Activated T-cell treated with anti-CD3 and anti-CD28 coated beads, Interleukin-2, amount 50 U/mL, for 24 hours (primary cell): ENCODE results near the gene KRTAP5-11.
"Not testable (repeated sequence)": the region's sequence is repeated elsewhere in the genome, so short reads cannot be mapped to it uniquely, and the experiment has no call there.

Experiments used
- DNase-seq: peaks from one replicate; pipeline ENCODE4 v3.0.0-alpha.2; 2020
- H3K27ac Mint-ChIP-seq: 2 replicates; pipeline ENCODE4 v1.8.0; 2020; ENCODE audit warnings: mild to moderate bottlenecking, mixed read lengths
- H3K27me3 Mint-ChIP-seq: 2 replicates; pipeline ENCODE4 v1.8.0; 2020; ENCODE audit warnings: mixed read lengths
- H3K36me3 Mint-ChIP-seq: 2 replicates; pipeline ENCODE4 v1.8.0; 2020; ENCODE audit warnings: low read depth, mixed read lengths
- H3K4me1 Mint-ChIP-seq: 2 replicates; pipeline ENCODE4 v1.8.0; 2020; ENCODE audit warnings: low read depth, mixed read lengths
- H3K4me3 Mint-ChIP-seq: 2 replicates; pipeline ENCODE4 v1.8.0; 2020; ENCODE audit warnings: mild to moderate bottlenecking, moderate library complexity, mixed read lengths
- H3K9me3 Mint-ChIP-seq: 2 replicates; pipeline ENCODE4 v1.8.0; 2020; ENCODE audit warnings: mixed read lengths

Gene KRTAP5-11, protein sequence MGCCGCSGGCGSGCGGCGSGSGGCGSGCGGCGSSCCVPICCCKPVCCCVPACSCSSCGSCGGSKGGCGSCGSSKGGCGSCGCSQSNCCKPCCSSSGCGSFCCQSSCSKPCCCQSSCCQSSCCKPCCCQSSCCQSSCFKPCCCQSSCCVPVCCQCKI

DNA sequence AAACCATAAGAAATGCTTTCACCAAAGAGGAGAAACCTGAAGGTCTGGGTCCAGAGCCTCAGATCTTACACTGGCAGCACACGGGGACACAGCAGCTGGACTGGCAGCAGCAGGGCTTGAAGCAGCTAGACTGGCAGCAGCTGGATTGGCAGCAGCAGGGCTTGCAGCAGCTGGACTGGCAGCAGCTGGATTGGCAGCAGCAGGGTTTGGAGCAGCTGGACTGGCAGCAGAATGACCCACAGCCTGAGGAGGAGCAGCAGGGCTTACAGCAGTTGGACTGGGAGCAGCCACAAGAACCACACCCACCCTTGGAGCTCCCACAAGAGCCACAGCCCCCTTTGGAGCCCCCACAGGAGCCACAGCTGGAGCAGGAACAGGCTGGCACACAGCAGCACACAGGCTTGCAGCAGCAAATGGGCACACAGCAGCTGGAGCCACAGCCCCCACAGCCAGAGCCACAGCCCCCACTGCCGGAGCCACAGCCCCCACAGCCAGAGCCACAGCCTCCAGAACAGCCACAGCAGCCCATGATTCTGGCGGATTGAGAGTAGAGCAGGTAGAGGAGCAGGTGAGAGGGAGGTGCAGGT is at the start of gene KRTAP5-11:
Gene KRTAP5-11 (minus strand): TSS at position 567 of the 587 bp plus-strand sequence. CDS start 38 bp downstream, at position 529.
- DNase-seq, result no peak
- no peaks in the 10 kb centered on the region for H3K36me3 Mint-ChIP-seq
- H3K27ac Mint-ChIP-seq, result no peak within 1 kb of the TSS
- peaks cover 6% of the 10 kb centered on the region for H3K4me1 Mint-ChIP-seq
- no peaks in the 10 kb centered on the region for H3K9me3 Mint-ChIP-seq
- H3K27me3 Mint-ChIP-seq, result peaks cover 44% of the 10 kb centered on the region
- H3K4me3 Mint-ChIP-seq, result no peak within 1 kb of the TSS

DNA sequence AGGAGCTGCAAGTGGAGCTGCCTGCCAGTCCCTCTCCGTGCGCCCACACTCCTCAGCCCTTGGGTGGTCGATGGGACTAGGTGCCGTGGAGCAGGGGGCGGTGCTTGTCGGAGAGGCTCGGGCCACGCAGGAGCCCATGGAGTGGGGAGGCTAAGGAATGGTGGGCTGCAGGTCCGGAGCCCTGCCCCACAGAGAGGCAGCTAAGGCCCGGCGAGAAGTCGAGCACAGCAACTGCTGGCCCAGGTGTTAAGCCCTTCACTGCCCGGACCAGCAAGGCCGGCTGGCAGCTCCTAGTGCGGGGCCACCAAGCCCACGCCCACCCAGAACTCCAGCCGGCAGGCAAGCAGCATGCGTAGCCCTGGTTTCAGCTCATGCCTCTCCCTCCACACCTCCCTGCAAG is 48.9 kb upstream of the KRTAP5-11 start:
- not testable (repeated sequence) for DNase-seq, H3K9me3 Mint-ChIP-seq, H3K4me1 Mint-ChIP-seq, H3K4me3 Mint-ChIP-seq, H3K27ac Mint-ChIP-seq, H3K36me3 Mint-ChIP-seq
- H3K27me3 Mint-ChIP-seq, result peaks cover 28% of the 10 kb centered on the region

DNA sequence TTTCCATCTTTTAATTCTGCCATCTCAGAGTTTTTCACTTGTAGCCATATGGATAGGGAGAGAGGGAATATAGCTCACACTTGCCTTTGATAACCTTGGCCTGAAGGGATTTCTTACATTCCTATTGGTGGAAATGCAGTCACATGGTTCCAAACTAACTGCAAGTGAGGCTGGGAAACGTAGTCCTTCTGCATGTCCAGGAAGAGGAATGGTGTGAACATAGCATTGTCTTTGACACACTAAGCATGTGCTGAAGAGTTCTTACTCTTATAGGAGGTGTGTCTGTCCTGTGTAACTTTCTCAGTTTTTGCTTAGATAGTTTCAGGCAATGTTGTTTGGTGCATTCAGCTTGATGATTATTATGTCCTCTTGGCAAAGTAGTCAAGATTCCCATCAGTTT is 47.4 kb upstream of the KRTAP5-11 start:
- peaks cover 18% of the 10 kb centered on the region for H3K27me3 Mint-ChIP-seq
- not testable (repeated sequence) for DNase-seq, H3K4me3 Mint-ChIP-seq, H3K4me1 Mint-ChIP-seq, H3K27ac Mint-ChIP-seq, H3K36me3 Mint-ChIP-seq, H3K9me3 Mint-ChIP-seq

DNA sequence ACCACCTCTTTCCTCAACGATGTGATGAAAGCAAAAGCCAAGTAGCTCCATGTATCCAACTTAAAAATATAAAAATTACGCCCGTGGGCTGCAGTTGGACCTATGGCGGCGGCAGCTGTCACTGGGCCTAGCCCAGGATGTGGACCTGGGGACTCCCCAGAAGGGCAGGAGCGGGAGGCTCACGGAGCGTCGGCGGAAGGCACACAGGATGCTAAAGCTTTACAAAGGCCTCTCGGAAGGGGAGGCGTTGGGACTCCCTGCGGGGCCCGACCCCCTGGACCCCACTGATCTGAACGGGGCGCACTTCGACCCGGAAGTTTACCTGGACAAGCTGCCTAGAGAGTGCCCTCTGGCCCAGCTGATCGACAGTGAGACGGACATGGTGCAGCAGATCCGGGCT is 46.3 kb upstream of the KRTAP5-11 start:
- DNase-seq, H3K36me3 Mint-ChIP-seq, H3K4me3 Mint-ChIP-seq, H3K27ac Mint-ChIP-seq, H3K4me1 Mint-ChIP-seq, H3K9me3 Mint-ChIP-seq: not testable (repeated sequence)
- peaks cover 20% of the 10 kb centered on the region for H3K27me3 Mint-ChIP-seq

DNA sequence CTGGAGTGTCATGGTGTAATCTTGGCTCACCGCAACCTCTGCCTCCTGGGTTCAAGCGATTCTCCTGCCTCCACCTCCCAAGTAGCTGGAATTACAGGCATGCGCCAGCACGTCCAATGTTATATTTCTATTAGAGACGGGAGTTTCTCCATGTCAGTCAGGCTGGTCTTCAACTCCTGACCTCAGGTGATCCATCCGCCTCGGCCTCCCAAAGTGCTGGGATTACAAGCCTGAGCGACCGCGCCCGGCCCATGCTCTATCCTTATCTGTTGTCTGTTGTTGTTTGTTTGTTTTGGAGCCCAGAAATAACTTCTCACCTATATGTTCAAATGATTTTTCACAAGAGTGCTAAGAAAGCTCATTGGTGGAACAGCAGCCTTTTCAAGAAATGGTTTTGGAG is 40.6 kb upstream of the KRTAP5-11 start:
- H3K4me3 Mint-ChIP-seq, H3K4me1 Mint-ChIP-seq, DNase-seq, H3K27ac Mint-ChIP-seq, H3K36me3 Mint-ChIP-seq, H3K9me3 Mint-ChIP-seq: not testable (repeated sequence)
- H3K27me3 Mint-ChIP-seq, result peaks cover 25% of the 10 kb centered on the region

DNA sequence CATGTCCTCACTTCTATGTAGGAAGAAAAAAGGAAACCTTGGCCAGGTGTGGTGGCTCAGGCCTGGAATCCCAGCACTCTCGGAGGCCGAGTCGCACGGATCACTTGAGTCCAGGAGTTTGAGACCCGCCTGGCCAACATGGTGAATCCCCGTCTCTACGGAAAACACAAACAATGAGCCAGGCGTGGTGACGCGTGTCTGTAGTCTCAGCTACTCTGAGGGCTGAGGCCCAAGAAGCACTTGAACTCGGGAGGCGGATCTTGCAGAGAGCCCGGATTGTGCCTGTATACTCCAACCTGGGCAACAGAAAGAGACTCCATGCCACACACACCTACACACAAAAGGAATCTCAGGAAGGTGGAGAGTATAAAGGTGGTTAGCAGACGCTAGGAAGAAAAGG is 39.9 kb upstream of the KRTAP5-11 start:
- not testable (repeated sequence) for H3K9me3 Mint-ChIP-seq, H3K4me3 Mint-ChIP-seq, DNase-seq, H3K36me3 Mint-ChIP-seq, H3K27ac Mint-ChIP-seq, H3K4me1 Mint-ChIP-seq
- peaks cover 23% of the 10 kb centered on the region for H3K27me3 Mint-ChIP-seq

DNA sequence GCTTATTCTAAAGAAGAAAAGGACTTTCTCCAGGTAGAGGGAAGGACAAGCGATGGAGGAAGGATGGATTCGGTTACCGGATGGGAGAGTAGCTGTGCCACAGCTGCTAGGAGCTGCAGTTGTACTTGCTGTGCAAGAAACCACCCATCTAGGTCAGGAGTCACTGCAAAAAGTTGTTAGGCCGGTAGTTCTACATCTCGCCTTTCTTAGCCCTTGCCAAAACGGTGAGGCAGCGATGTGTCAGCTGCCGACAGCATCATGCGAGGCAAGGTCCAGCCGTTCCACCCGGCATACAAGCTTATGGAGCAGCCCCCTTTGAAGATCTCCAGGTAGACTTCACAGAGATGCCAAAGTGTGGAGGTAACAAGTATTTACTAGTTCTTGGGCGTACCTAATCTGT is 32.3 kb upstream of the KRTAP5-11 start:
- H3K36me3 Mint-ChIP-seq, DNase-seq, H3K4me1 Mint-ChIP-seq, H3K4me3 Mint-ChIP-seq, H3K9me3 Mint-ChIP-seq, H3K27ac Mint-ChIP-seq: not testable (repeated sequence)
- peaks cover 26% of the 10 kb centered on the region for H3K27me3 Mint-ChIP-seq

DNA sequence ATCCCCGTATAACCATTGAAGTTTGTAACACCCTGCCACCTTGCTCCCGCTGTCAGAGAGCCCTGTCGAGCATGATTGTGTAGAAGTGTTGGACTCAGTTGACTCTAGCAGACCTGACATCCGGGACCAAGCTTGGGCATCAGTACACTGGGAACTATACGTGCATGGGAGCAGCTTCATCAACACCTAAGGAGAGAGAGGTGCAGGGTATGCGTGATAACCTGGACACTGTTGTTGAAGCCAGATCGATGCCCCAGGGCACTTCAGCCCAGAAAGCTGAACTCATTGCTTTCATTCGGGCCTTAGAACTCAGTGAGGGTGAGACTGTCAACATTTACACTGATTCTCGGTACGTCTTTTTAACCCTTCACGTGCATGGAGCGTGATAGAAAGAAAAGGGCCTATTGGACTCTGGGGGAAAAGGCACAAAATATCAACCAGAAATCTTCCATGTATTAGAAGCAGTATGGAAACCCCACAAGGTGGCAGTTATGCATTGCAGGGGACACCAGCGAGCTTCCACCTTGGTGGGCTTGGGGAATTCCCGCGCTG is 31.8 kb upstream of the KRTAP5-11 start:
- not testable (repeated sequence) for DNase-seq, H3K4me3 Mint-ChIP-seq, H3K27ac Mint-ChIP-seq, H3K4me1 Mint-ChIP-seq, H3K36me3 Mint-ChIP-seq, H3K9me3 Mint-ChIP-seq
- H3K27me3 Mint-ChIP-seq, result peaks cover 28% of the 10 kb centered on the region

DNA sequence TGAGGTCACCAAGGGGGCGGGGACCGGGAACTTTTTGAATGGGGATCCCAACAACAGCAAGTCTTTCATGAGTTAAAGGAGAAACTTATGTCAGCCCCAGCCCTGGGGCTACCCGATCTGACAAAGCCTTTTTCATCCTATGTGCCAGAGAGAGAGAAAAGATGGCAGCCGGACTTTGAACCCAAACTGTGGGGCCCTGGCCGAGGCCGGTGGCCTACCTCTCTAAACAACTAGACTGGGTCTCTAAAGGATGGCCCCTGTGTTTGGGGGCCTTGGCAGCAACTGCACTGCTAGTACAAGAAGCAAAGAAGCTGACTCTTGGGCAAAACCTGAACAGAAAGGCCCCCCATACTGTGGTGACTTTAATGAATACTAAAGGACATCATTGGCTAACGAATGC is 31.3 kb upstream of the KRTAP5-11 start:
- not testable (repeated sequence) for H3K4me1 Mint-ChIP-seq, H3K27ac Mint-ChIP-seq, H3K36me3 Mint-ChIP-seq, DNase-seq, H3K9me3 Mint-ChIP-seq, H3K4me3 Mint-ChIP-seq
- peaks cover 33% of the 10 kb centered on the region for H3K27me3 Mint-ChIP-seq

DNA sequence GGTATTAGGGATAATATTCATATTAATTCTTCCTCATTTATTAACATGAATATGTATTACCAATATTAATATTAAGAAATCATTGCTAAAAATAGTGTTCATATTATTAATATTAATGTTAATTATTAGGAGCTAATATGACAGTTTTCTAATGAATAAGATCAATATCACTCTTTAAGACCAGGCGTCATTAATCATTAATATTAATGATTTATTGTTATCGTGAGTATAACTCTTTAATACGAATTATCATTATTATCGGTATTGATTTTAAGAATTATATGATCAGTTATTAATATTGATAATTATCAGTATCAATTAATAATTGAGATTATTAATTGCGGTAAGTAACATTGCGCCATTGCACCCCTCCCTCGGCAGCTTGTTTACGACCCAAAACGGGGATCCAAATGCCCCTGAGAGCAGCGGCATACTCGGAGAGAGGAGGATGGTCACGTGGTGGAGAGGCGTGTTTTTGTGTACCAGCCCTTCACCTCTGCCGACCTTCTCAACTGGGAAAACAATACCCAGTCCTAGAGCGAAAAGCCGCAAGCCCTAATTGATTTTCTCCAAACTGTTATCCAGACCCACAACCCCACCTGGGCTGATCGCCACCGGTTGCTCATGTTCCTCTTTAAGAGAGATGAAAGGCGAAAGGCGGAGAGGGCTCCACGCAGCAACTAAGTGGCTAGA is 28.7 kb upstream of the KRTAP5-11 start:
- H3K27ac Mint-ChIP-seq, DNase-seq, H3K9me3 Mint-ChIP-seq: not testable (repeated sequence)

DNA sequence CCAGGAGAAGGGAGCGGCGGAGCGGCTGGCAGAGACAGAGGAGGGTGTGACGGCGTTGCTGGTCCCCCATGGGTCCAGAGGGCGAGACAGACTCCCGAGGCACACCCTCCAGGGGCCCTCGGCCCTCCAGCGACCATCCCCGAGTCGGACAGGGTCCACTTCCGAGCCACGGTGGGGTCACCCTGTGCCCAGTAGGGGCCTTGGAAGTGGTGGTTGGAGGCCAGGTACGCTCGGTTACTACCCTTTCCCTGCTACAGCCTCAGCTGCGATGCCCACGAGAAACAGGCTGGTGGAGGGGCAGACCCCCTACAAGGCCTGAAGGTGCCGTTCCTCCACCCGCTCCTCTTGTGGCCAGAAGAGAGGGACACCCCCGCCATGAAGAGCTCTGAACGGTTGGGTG is 25.6 kb upstream of the KRTAP5-11 start:
- H3K36me3 Mint-ChIP-seq, H3K9me3 Mint-ChIP-seq, H3K4me3 Mint-ChIP-seq, H3K4me1 Mint-ChIP-seq, DNase-seq, H3K27ac Mint-ChIP-seq: not testable (repeated sequence)
- peaks cover 62% of the 10 kb centered on the region for H3K27me3 Mint-ChIP-seq

More for the DNA sequence above, 28.7 kb upstream of the KRTAP5-11 start:
- peaks cover 48% of the 10 kb centered on the region for H3K27me3 Mint-ChIP-seq
- H3K4me1 Mint-ChIP-seq, H3K4me3 Mint-ChIP-seq, H3K36me3 Mint-ChIP-seq: not testable (repeated sequence)

DNA sequence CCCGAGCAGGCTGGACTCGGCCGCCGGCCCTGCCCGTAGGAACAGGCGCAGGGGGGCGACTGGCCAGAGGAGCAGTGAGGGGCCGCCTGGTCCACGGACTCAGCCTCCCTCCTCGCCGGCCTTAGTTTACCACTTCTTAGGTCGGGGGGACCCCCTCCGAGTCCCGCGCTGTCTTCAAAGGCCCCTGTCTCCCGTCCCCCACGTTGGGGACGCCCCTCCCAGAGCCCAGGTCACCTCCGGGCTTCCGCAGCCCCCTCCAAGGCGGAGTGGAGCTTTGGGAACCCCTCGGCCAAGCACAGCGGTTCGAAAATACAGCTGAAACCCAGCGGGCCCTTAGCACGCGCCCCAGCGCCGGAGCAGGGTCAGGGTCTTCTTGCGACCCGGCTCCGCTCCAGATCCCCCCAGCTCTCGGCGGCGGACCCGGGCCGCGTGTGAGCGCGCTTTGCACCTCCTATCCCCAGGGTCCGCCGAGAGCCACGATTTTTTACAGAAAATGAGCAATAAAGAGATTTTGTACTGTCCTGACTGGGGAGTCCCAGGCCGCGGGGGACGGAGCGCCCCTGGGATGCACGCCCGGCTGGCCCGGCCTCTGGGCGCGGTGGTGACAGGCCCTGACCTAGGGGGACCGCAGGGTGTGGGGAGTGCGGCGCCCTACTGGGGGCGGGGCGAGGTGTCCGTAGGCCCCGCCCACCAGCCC is 25.0 kb upstream of the KRTAP5-11 start:
- H3K27me3 Mint-ChIP-seq, result peaks cover 62% of the 10 kb centered on the region

DNA sequence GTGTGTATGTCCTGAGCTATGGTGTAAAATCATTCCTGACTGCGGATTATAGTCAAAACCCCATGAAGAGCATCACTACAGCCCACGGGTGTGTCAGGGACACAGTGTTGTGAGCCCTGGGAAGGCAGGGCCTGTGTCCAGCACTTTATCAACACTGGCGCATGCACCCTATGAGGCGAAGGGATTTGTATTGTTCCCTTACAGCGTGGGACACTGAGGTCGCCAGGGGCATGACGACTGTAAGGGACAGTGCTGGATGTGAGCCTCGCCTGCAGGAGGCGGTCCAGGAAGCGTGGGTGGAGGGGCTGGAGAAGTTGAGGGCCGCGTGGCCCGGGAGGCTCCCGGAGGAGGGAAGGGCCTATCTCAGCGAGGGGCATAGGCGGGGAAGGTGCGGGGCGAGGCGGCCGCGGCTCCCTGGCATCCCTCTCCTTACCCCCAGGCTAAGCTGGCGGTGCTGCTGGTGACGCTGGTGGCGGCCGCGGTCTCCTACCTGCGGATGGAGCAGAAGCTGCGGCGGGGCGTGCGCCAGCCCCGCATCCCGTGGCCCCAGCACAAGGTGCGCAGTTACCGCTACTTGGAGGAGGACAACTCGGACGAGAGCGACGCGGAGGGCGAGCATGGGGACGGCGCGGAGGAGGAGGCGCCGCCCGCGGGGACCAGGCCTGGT is 24.3 kb upstream of the KRTAP5-11 start:
- H3K27ac Mint-ChIP-seq, H3K9me3 Mint-ChIP-seq, H3K4me1 Mint-ChIP-seq, DNase-seq, H3K4me3 Mint-ChIP-seq, H3K36me3 Mint-ChIP-seq: not testable (repeated sequence)
- peaks cover 66% of the 10 kb centered on the region for H3K27me3 Mint-ChIP-seq

More for the DNA sequence above, 25.0 kb upstream of the KRTAP5-11 start:
- H3K27ac Mint-ChIP-seq, H3K9me3 Mint-ChIP-seq, H3K36me3 Mint-ChIP-seq, H3K4me3 Mint-ChIP-seq, H3K4me1 Mint-ChIP-seq: not testable (repeated sequence)
- peak; percentile 49 for DNase-seq

DNA sequence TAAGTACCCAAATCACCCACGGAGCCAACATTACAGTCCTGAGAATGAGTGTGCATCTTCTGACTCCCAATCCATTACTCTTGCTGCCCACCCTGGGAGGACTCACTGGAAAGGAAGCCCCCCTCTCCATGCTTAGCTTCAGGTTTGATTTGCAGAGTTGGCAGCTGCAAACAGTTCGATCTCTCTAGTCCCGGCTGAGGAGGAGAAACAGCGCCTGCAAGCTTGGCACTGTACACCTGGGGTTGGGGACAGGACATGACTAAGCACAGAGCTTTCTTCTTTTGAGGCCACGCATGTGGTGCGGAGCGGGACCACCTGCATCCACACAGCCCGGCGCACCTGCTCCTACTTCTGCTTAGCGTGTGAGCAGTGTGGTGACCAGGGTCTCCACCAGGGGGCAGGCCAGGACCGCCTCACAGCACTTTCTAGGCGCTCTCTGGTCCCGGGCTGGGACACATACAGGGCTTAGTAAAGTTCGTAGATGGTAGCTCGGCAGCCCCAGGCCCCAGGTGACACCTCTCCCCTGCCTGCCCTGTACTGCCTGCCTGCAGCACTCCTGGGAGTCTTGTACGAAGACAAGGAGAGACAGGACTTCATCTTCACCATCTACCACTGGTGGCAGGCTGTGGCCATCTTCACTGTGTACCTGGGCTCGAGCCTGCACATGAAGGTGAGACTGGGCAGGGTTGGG is 22.3 kb upstream of the KRTAP5-11 start:
- peak; percentile 53 for DNase-seq
- not testable (repeated sequence) for H3K9me3 Mint-ChIP-seq, H3K36me3 Mint-ChIP-seq, H3K27ac Mint-ChIP-seq, H3K4me1 Mint-ChIP-seq, H3K4me3 Mint-ChIP-seq
- H3K27me3 Mint-ChIP-seq, result peaks cover 63% of the 10 kb centered on the region
